HG02840 (cell line): Measurements from ENCODE around the gene FBLN5.

Experiments
- ATAC-seq: cut with Tn5 transposase; IDR thresholded peaks from one replicate; pipeline ENCODE4 v1.9.1; 2021; ENCODE audit warnings: mild to moderate bottlenecking, moderate library complexity, moderate number of reproducible peaks; ENCODE audit not compliant: unreplicated experiment, low FRiP score

The FBLN5 gene, protein sequence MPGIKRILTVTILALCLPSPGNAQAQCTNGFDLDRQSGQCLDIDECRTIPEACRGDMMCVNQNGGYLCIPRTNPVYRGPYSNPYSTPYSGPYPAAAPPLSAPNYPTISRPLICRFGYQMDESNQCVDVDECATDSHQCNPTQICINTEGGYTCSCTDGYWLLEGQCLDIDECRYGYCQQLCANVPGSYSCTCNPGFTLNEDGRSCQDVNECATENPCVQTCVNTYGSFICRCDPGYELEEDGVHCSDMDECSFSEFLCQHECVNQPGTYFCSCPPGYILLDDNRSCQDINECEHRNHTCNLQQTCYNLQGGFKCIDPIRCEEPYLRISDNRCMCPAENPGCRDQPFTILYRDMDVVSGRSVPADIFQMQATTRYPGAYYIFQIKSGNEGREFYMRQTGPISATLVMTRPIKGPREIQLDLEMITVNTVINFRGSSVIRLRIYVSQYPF

DNA sequence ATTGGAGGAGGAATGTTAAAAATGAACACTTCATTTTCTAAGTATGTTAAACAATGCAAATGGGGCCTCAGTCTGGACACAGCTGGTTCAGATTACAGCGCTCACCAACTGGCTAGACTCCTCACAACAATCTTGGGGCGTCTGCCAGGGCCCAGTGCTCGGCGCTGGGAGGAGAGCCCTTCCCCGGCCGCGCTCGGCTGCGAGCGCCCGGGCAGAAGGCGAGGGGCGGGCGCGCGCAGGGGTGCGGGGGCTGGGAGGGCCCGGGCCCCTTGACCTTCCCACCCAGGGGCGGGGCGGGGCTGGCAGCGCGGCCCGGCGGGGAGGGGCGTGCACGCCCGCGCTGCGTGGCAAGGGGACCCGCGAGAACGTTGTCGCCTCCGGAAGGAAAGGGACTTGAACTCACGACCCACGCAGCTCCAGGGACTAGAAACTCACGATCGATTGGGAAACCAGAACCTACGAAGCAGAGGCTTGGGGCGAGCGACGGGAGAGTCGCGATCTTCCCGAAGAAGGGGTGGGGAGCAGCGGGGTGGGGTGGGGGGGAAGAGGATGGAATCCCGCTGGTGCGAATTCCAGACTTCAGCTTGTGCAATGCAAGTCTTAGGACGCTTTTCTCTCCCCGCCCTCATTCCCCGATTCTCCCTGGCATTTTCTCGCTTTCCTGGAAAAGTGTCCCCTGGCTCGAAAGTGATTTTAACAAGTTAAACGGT, at the start of gene FBLN5:
Gene FBLN5 (minus strand): TSS at position 220 of the 710 bp plus-strand sequence. CDS start 465 bp downstream, outside the sequence.
- no peak for ATAC-seq

DNA sequence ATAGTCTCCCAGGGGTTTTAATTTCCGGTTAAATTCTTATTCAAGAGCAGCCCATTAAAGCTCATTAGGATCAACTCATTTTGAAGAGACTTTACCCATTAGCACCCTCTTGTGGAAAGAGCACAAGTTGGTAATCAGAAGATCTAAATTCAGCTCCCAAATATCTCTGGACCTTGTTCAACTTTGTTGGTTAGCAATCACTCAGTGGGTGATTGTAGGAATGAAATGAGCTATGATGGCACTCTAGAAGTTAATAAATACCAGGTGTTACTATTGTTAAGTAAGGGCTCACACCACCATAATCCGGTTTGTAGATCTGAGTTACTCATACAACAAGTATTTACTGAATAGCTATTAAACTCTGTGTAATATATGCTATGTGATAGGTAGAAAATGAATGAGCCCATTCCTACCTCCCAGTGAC, 49.5 kb upstream of the FBLN5 start:
- no peak for ATAC-seq

DNA sequence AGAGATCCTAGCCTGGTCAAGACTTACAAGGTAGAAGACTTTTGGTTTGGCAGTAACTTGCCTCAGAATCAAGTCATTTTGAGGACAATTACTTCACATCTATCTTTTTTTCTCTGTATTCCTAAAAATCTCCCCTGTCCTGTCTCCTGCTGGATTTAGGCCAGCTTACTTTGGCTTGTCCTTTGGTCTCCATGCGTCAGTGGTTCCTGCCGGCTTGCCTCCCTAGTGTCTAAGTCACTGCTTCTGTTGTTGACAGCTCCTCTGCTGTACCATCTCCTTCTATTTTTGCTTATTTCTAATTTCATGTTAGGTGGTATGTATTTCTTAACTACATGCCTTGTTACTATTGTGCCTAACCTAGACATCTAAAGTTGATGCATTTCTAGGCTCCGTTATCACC, 39.7 kb upstream of the FBLN5 start:
- ATAC-seq, result no peak

DNA sequence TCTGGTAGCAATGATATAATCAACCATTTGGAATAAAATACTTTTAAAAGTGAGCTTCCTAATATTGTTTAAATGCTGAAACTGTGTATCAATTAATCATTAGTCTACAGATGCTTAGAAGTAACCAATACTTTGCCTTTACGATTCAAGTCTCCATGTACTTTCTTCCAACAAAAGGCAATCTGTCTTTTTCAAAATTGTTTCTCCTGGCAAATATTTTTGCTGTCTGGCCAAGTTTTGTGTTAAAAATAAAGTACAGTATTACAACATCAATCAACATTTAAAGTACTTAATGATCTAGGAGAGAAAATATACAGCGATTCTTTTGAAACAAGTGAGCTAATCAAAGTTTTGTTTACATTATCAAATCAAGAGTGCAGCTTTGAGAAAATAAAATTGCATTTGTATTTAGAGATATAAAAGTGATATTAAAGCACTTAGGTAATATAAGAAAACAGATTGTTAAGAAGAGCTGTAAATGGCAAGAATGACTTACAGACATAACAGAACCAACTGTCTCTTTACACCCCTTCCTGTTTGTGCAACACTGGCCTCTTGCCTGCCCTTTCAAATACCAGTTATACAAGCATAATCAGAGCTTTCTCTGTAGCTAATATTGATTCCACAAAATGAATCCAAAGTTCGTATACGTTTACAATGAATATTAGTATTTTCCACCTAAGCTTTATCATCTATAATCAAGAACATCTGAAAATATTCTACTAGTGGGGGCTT, 38.2 kb upstream of the FBLN5 start:
- no peak for ATAC-seq

DNA sequence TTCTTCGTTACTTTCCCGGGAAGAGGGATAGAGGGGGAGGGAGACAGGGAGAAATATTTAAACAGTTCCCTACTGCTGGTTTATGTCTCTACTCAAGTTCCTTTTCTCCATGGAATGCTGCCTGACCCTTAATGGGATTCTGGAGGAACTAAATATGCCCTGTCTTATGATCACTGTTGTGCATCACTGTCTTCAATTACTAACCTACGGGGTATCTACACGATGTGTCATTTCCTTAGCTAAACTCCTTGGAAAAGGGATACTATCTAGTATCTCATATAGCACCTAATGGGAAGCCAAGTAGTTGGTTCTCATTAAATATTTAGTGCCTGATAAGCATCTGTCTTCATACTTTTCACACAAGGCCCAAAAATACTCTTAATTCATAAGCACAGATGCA, 37.5 kb upstream of the FBLN5 start:
- ATAC-seq, result no peak

DNA sequence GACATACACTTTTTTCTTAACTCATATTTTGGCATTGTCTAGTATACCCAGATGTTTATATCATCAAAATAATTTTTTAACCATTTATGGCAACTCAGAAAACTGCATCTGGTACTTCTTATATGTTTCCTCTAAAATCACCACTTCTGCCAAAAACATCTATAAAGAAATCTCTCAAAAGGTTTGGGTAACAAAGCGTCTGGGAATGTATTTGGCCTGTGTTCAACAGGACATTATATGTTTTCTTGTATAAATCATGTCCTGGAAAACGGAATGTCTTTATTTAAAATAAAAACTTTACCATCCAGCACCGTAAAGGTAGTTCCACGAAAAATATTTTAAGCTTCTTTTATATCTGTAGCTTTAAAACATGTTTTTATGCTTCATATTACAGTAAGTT, 36.1 kb upstream of the FBLN5 start:
- ATAC-seq, result no peak

DNA sequence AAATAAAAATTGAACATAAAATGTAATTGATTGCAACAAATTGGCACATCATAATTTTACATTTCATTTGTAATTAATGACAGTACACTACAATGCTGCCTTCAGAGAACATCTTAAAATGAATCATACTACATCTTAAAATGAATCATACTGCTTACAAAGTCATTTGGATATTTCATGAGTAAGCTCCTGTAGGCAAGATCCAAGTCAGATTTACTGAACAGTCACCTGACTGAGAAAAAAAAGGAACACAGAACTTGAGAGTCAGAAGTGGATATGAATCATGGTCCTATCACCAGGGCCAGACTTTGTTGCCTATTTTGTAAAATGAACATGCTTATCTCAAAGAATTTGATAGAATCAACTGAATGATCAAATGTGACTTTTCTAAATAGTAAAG, 32.7 kb upstream of the FBLN5 start:
- peak; percentile 83 for ATAC-seq

DNA sequence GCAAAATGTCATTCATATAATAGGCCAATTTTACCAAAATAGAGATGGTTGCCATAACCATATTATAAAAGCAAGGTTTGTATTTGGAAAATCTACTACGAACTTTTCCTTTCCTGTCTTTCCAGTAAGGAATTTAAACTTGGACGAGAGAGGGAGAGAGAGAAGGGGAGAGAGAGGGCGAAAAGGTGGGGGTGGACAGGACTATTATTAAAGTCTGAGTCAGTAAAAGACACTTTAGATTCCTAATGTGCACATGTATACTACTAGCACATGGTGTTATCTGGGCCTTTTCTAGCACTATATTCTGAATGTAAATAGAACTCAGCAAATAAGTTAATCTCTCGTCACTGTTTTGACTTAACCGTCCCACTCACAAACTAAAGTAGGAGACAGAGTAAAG, 30.4 kb upstream of the FBLN5 start:
- no peak for ATAC-seq

DNA sequence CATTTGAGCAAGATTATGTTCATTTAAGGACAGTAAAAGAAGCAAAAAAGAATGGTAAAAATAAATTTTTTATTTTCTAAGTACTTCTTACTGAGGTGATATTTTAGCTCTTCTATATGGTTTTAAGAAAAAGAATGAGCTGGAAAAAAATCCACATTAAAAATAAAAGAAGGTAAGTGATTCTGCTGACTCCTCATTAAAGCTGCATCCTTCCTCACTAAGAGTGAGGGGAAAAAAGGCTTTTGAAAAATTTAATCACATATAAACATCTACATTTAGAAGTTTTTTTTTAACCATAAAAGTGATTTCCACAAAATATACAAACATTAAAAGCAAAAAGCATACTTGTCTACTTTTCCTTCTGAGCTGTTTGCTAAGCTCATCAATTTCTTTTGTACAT, 28.3 kb upstream of the FBLN5 start:
- ATAC-seq, result no peak

DNA sequence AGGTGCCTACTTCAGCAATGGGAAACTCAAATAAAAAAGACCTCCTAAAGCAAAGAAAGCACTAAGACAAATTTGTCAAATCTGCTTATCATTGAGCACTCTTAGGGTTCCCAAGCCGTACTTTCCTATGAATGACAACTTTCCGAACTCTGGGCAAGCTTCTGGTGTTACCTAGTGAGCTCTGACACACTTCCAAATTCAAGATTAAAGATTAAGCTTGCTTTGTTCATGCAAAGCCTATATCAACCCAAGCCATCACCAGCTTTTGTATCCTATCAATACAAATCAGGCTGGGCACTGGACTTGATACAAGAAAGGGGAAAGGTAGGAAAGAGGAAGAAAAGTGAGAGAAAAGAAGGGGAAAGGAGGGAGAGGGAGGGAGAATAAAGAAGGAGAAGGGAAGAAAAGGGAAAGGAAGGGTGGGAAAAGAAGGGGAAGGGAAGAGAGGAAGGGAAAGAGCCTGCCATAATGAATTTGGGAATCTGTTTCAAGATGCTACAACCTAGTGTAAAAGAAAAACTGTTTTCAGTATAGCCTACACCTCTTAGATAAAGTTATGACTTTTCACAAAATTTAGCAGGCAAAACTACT, 23.8 kb upstream of the FBLN5 start:
- no peak for ATAC-seq

DNA sequence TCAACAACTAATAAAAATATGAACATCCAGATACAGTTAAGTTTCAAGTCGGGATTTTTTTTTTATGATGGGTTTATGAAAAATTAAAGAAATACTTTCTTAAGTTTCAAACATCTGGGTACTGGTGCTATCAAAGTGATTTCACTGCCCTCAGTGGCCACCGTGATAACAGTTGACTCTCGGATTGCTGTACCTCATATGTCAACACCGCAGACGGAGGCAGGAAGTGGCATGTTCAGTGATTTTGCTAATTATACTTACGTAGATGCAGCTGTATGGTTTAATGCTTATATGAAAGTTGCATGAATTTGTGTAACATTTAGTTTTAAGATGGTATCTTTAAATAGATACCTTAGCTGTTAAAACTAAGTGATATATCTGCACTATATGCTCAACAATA, 20.8 kb upstream of the FBLN5 start:
- no peak for ATAC-seq

DNA sequence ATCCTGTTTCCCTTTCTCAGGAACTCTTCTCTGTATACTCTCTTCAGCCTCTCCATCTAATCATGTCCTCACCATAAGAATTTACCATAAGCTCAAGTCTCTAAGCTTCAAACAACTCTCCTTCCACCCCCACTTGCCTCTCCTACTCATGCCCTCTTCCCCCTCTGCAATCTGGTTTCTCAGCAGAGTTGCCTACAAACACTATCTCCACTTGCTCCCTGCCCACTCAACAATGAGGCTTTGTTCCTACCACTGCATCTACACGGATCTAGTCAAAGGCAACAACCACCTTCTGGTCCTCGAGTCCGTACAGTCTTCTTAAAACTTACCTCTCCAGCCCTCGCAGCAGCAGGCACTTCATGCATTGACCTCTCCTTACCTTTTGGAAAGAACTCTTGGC, 17.2 kb upstream of the FBLN5 start:
- no peak for ATAC-seq

DNA sequence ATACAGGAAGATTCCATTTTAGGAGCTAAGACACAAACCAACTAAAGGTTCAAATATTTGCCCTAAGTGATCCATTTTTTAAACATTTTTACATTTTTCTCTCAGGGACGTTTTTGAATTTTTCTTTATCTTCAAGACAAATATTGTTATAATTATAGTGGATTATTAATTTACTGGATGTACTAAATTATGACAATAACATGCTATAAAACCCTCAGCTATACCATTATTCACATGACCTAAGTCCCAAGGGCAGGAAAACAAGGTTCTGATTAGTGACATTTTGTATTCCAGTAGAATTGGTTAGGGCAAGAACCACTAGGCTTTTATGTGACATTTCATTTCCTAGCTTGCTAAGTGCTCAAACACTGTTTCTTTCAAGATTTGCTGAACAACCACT, 16.5 kb upstream of the FBLN5 start:
- ATAC-seq, result no peak

DNA sequence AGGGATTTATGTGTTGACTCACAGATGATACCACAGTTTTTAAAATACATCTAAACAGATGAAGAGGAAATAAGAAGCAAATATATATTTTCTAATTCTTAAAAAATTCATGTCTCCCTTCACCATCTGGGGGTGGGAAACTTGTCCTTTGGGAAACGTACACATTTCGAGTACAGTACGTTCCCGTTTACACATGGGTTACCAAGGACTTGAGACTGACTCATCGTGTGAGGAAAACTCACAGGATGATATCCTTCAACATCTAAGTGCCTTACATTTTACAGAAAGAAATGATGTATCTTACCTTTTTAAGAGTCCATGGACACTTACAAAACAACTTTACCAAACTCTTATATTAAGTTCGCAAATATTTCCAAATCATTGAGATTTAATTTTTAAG, 16.0 kb upstream of the FBLN5 start:
- ATAC-seq, result no peak

DNA sequence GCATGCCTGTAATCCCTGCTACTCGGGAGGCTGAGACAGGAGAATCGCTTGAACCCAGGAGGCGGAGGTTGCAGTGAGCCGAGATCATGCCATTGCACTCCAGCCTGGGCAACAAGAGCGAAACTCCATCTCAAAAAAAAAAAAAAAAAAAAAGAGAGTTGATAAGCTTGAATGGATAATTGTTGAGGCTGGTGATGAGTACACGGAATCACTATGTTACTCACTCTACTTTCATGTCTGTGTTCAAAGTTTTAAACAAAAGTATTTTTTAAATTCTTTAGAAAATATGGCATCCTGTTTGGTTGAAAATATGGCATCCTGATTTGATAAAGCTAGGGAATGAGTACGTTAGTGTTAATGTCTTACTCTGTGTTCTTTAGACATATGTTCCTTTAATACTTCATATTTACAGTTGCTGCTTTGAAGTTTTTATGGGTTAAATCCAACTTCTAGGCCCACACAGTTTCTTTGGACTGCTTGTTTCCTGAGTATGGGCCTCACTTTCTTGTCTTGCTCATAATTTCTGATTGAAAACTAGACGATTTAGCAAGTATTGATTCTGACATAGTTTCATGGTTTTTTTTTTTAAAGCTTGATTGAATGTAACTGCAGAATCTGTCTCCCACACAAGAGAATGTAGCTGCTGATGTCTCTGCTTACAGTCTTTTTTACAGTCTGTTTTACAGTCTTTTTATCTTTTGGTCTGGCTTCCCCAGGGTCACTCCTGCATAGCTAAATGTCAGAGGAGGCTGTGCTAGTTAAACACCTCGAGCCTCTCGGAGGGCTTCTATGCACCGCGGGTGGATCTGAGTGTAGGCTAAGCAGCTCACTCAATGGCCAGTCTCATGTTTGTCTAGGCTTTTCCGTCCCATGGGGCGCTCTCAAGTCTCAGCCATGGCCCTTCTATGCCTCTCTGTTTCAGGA, 14.1 kb upstream of the FBLN5 start:
- no peak for ATAC-seq

DNA sequence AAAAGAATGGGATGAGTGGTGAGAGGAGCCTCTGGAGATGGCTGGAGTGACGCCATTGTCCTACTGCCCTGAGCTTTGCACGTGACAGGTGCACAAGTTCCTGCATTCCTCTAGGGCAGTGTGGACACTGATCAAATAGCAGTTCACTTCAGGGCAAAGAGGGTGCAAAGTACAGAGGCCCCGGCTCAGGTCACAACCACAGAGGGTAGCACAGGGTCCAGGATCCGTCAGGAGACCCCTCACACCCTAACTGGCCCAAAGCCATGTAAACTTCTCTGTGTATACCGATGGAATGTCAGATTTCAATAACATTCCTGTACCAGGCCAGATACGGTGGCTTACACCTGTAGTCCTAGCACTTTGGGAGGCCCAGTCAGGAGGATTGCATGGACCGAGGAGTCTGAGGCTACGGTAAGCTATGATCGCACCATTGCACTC, 10.4 kb upstream of the FBLN5 start:
- no peak for ATAC-seq

DNA sequence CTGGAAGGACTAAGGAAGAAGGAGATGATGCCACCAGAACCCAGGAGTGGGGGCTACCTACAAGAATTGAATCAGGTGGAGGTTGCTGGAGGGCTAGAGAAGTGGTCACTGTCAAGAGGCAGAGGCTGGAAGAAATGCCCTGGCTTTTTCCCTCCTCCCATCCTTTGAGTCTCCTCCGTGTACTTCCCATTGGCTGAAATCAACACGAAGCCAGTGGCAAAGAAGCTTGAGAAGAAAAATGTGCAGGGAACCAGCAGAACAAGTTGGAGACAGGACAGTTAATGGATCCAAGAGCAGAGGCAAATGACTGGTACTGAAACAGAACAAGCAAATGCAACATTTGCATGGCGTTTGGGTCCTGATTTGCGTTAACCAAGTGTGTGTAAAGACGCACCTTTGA, 9.1 kb upstream of the FBLN5 start:
- no peak for ATAC-seq

DNA sequence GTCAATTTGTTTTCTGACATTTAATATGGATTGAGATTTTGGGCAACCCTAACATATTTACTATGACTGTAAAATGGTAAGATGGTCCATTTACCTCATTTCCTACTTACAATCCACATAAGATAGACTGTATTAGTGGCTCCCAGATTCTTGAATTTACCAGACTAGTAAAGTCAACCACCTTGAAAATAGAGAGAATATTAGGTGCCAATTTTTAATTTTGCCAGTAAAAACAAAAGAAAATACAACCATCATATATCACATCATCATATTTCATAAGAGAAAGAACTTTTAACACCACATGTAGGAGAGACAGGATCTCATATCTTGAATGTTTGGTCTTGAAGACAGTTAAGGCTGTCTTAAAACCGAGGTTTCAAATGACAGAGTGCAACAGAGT, 7.7 kb upstream of the FBLN5 start:
- ATAC-seq, result no peak

DNA sequence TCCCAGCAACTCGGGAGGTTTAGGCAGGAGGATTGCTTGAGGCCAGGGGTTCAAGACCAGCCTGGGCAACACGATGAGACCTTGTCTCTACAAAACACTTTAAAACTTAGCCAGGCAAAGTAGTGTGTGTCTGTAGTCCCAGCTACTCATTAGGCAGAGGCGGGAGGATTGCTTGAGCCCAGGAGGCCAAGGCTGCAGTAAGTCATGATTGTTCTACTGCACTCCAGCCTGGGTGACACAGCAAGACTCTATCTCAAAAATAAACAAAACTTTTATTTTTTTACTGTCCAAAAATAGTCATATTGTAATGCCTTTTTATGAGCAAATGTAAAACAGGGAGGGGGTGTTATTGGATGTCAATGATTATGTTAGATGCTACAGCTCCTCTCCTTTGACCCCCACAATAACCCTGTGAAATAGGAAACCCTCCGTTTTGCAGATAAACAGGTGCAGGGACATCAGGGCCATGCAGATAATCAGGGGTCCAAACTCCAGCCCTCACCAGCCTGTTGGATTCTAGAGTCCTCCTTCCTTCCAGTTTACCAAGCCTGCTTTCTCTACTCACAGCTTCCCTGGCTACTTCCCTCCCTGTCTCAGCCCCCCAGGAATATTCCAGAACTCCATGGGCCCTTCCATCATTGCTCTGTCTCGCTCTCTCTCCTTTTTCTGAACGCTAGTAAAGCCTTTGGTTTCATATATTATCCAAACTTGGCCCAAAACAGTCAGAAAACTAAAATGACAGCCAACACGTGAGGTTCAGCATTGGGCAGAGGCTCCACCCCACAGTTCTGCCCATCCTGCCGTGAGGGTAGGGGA, 5.9 kb upstream of the FBLN5 start:
- no peak for ATAC-seq
